ENCODE results near the gene SLC25A29.
"Not testable (repeated sequence)": the region's sequence is repeated elsewhere in the genome, so short reads cannot be mapped to it uniquely, and the experiment has no call there.

The SLC25A29 gene

DNA sequence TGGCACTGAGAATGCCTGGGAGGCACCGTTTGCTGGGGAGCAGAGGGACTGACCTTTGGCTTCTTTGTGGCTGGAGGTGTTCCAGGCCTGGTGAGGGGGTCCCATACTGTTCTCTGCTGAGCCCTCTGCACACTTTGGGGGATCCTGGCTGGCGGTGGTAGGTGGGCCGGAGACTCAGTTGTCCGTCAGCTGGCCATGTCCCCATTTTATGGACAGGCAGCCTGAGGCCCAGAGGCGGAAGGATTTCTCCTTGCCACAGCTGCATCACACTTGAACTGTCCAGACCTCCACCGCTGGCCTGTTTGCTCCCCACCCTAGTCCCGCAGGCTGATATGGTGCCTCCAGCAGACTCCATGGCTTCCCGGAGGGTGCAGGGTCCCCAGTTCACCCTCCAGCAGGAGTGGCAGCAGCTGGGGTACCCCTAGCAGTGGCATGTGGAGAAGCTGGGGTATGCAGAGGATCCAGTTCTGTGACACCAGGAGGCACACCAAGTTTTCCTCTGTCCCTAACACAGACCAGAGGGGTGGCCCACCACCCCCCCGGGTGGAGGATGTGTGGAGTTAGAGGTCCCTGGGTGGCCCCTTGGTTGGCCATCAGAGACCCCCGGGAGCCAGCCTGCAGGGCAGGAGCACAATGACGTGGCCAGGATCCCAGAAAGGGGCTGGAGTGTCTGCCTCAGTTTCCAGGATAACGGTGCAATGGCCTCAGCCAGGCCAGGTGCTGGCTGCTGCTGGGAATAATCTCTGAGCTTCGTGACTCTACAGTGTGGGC lies 14.8 kb downstream of the SLC25A29 start:
- Histone ChIP-seq H3K27me3 (ENCODE audit: control insufficient read depth, insufficient read depth, low read length) (no peaks in the 10 kb centered on the region), H3K4me1 (ENCODE audit: control insufficient read depth, insufficient read depth, low read length) (no peaks in the 10 kb centered on the region), H3K4me3 (ENCODE audit: low read depth, low read length) (no peak overlapping the region), H3K9me3 (ENCODE audit: control insufficient read depth, insufficient read depth, low read length) (no peaks in the 10 kb centered on the region), H3K9ac (ENCODE audit: low read depth, low read length) (no peak overlapping the region), H3K27ac (ENCODE audit: low read depth, low read length) (no peak overlapping the region), H3K36me3 (ENCODE audit: control insufficient read depth, insufficient read depth, low read length) (peaks cover 46% of the 10 kb centered on the region)

GRCh38 chr14:100290607-100291304 lies 15.5 kb downstream of the SLC25A29 start:
- Histone ChIP-seq H3K4me1 (ENCODE audit: control insufficient read depth, insufficient read depth, low read length) (no peaks in the 10 kb centered on the region), H3K9ac (ENCODE audit: low read depth, low read length) (no peak overlapping the region), H3K36me3 (ENCODE audit: control insufficient read depth, insufficient read depth, low read length) (peaks cover 40% of the 10 kb centered on the region), H3K4me3 (ENCODE audit: low read depth, low read length) (no peak overlapping the region), H3K27me3 (ENCODE audit: control insufficient read depth, insufficient read depth, low read length) (no peaks in the 10 kb centered on the region), H3K27ac (ENCODE audit: low read depth, low read length) (no peak overlapping the region), H3K9me3 (ENCODE audit: control insufficient read depth, insufficient read depth, low read length) (no peaks in the 10 kb centered on the region)

DNA sequence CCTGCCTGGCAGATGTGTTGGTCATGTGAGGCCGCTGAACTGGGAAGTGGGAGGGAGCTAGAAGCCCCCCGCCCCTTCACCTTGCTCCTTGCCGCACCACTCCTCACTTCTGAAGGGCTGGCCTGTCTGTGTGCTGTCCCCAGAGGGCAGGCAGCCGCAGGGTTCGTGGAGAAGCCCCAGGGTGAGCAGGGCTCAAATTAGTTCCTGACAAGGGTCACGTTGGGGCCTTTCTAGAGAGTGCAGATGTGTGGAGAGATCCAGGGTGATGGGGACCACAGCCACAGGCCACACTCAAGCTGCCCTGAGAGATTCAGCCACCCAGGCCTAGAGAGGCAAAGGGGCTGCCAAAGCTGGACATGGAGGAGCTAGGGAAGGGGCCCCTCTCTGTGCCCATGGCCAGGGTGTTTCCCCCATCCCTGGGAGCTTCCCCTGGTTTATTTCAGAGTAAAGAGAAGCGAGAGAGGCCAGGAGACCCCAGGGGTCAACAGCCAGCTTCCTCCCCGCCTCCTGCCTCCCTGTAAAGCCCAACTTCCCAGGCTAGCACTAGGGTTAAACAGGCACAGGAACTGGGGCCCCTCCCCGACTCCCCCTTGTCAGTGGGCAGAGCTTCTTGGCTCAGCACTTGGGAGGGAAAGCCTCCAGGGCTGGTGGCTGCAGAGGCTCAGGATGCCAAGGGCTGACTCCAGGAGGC lies 16.2 kb downstream of the SLC25A29 start:
- no peak overlapping the region for H3K27ac ChIP-seq (ENCODE audit: low read depth, low read length)
- no peak overlapping the region for H3K9ac ChIP-seq (ENCODE audit: low read depth, low read length)
- no peaks in the 10 kb centered on the region for H3K4me1 ChIP-seq (ENCODE audit: control insufficient read depth, insufficient read depth, low read length)
- no peaks in the 10 kb centered on the region for H3K9me3 ChIP-seq (ENCODE audit: control insufficient read depth, insufficient read depth, low read length)
- peaks cover 38% of the 10 kb centered on the region for H3K36me3 ChIP-seq (ENCODE audit: control insufficient read depth, insufficient read depth, low read length)
- H3K4me3 ChIP-seq (ENCODE audit: low read depth, low read length), result no peak overlapping the region
- H3K27me3 ChIP-seq (ENCODE audit: control insufficient read depth, insufficient read depth, low read length), result no peaks in the 10 kb centered on the region

DNA sequence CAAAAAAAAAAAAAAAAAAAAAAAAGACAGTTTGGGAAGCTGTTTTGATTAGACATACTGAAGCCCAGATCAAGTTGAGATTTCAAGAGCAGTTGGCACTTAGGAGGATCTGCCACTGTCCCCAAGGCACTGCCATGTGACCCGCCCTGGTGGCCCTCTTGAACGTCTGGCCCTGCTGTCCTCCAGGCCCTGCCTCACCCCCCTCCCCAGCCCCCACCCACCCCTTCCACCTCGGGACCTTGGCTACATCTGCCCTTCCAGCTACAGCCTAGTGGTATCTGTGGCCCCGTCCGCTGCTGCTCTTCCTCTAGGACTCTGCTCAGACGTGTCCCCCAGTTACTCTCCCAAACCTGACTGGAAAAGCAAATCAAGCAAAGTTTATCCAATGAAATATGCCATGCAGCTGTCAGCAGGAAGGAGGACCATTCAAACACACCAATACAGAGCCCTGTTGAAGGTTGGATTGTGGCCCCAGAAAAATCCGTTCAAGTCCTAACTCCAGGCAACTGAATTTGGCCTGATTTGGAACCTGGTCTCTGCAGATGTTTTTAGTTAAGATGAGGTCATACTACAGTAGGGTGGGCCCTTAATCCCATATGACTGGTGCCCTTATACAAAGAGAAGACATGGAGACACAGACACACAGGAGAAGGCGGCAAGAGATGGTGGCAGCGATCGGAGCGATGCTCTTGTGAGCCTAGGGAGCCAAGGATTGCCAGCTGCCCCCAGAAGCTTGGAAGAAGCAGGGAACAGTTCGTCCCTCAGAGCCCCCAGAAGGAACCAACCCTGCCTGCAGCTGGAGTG lies 17.7 kb downstream of the SLC25A29 start:
- Histone ChIP-seq H3K27ac (ENCODE audit: low read depth, low read length) (no peak overlapping the region), H3K4me3 (ENCODE audit: low read depth, low read length) (no peak overlapping the region), H3K36me3 (ENCODE audit: control insufficient read depth, insufficient read depth, low read length) (peaks cover 36% of the 10 kb centered on the region), H3K9ac (ENCODE audit: low read depth, low read length) (no peak overlapping the region), H3K4me1 (ENCODE audit: control insufficient read depth, insufficient read depth, low read length) (peaks cover 7% of the 10 kb centered on the region; the same call in 1 of the 2 replicates), H3K9me3 (ENCODE audit: control insufficient read depth, insufficient read depth, low read length) (no peaks in the 10 kb centered on the region), H3K27me3 (ENCODE audit: control insufficient read depth, insufficient read depth, low read length) (no peaks in the 10 kb centered on the region)

- not testable (repeated sequence) for H3K9ac ChIP-seq (ENCODE audit: low read depth, low read length); H3K9me3 ChIP-seq (ENCODE audit: control insufficient read depth, insufficient read depth, low read length); H3K27ac ChIP-seq (ENCODE audit: low read depth, low read length); H3K4me3 ChIP-seq (ENCODE audit: low read depth, low read length); H3K4me1 ChIP-seq (ENCODE audit: control insufficient read depth, insufficient read depth, low read length); H3K27me3 ChIP-seq (ENCODE audit: control insufficient read depth, insufficient read depth, low read length)
- peaks cover 30% of the 10 kb centered on the region for H3K36me3 ChIP-seq (ENCODE audit: control insufficient read depth, insufficient read depth, low read length)
Measured at GRCh38 chr14:100287998-100288295, 18.3 kb downstream of the SLC25A29 start.

GRCh38 chr14:100287202-100287997 lies 18.8 kb downstream of the SLC25A29 start:
- H3K4me1 ChIP-seq (ENCODE audit: control insufficient read depth, insufficient read depth, low read length), result peaks cover 7% of the 10 kb centered on the region; the same call in 1 of the 2 replicates
- no peaks in the 10 kb centered on the region for H3K9me3 ChIP-seq (ENCODE audit: control insufficient read depth, insufficient read depth, low read length)
- H3K27ac ChIP-seq (ENCODE audit: low read depth, low read length), result no peak overlapping the region
- no peak overlapping the region for H3K9ac ChIP-seq (ENCODE audit: low read depth, low read length)
- H3K27me3 ChIP-seq (ENCODE audit: control insufficient read depth, insufficient read depth, low read length), result no peaks in the 10 kb centered on the region
- H3K36me3 ChIP-seq (ENCODE audit: control insufficient read depth, insufficient read depth, low read length), result peaks cover 24% of the 10 kb centered on the region
- no peak overlapping the region for H3K4me3 ChIP-seq (ENCODE audit: low read depth, low read length)

DNA sequence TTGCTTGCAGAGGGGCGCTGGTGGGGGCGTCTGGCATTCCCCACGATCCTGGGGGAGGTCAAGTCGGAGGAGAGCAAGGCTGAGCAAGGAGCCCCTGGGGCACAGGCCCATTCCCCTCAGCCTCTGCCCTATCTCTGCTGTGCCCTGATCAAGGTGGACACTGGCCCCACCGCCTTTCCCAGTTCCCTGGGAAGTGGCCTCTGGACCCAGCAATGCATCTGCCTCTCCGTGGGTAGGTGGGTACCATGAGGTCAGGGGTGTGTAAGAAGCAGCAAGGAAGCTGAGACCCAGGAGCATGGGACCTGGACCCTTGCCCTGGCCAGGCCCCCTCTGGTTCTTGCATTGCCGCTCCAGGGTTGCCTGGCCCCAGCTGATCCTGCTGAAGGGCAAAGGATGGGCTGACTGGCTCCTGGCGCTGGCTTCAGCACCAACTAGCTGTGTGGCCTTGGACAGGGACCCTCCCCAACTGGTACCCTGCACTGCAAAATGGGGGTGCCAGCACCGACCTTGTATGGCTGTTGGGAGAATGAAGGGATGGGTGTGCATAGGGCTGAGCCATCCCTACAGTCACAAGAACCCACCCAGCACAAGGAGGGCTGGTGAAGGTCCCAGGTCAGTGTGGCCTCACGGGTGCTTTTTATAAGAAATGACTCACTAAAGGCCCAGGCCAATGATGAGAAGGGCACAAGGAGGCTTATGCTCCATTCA lies 19.6 kb downstream of the SLC25A29 start:
- Histone ChIP-seq H3K27ac (ENCODE audit: low read depth, low read length) (no peak overlapping the region), H3K9ac (ENCODE audit: low read depth, low read length) (no peak overlapping the region), H3K4me1 (ENCODE audit: control insufficient read depth, insufficient read depth, low read length) (peaks cover 7% of the 10 kb centered on the region; the same call in 1 of the 2 replicates), H3K36me3 (ENCODE audit: control insufficient read depth, insufficient read depth, low read length) (peaks cover 19% of the 10 kb centered on the region), H3K27me3 (ENCODE audit: control insufficient read depth, insufficient read depth, low read length) (no peaks in the 10 kb centered on the region), H3K9me3 (ENCODE audit: control insufficient read depth, insufficient read depth, low read length) (no peaks in the 10 kb centered on the region), H3K4me3 (ENCODE audit: low read depth, low read length) (no peak overlapping the region)

DNA sequence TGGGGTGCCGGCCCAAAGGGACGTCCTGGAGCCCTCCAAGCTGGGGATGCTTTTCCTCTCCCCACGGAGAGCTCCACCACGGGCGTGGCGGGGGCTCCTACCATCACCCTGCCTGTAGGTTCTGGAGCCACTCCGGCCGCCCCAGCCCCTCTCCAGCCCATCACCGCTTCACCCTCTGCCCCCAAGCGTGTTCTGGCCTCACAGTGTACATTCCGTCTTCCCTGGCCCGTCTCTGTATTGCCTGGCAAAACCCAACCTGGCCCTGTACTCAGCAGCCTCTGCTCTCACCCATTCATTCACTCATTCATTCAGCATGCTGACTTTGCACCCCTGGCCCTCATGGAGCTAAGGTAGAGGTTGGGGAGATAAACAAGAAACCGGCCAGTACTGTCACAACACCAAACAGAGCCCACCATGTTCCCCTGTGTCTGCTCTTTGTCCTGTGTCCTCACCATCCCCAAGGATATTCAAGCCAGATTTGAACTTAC lies 20.3 kb downstream of the SLC25A29 start:
- Histone ChIP-seq H3K4me1 (ENCODE audit: control insufficient read depth, insufficient read depth, low read length) (peaks cover 7% of the 10 kb centered on the region; the same call in 1 of the 2 replicates), H3K4me3 (ENCODE audit: low read depth, low read length) (peak overlapping the region; percentile 78; the same call in 1 of the 2 replicates), H3K27me3 (ENCODE audit: control insufficient read depth, insufficient read depth, low read length) (no peaks in the 10 kb centered on the region), H3K9ac (ENCODE audit: low read depth, low read length) (no peak overlapping the region), H3K9me3 (ENCODE audit: control insufficient read depth, insufficient read depth, low read length) (no peaks in the 10 kb centered on the region), H3K36me3 (ENCODE audit: control insufficient read depth, insufficient read depth, low read length) (peaks cover 17% of the 10 kb centered on the region; the same call in 1 of the 2 replicates), H3K27ac (ENCODE audit: low read depth, low read length) (no peak overlapping the region)

DNA sequence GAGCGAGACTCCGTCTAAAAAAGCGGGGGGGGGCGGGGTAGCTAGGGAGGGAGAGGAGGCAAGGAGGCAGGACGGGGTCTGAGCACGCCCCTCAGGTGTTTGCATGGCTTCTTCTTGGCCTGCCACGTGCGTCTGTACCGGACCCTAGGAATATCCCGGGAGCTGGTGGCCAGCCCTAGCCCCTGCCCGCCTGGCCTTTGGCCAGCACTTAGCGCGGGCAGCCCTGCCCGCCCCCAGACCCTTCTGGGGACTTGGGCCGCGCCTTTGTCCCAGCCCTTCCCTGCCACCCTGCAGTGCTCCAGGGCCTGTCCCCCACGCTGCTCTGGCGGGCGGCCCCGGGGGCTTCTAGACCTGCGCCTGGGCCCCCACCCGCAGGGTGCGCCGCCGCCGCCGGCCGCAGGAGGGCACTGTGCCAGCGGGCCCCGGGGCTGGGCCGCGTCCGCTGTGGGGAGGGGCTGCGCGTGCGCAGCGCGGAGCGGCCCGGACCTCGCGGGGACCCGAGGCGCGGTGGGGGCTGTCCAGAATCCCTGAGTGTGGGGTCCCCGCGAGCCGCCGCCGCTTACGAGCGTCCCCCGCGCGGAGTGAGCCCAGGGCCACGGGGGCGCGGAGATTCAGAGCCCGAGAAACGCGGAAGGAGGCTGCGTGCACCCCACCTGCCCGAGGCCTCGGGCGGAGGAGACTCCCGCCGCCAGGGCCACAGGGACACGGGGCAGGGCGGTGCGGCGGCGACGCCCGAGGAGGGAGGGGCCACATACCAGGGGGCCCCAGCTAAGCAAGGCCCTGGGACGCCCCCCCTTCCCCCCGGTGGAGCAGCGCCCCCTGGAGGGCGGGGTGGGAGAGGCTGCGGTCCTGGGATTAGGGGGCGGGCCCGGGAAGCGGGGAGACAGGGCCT lies 21.0 kb downstream of the SLC25A29 start:
- H3K36me3 ChIP-seq (ENCODE audit: control insufficient read depth, insufficient read depth, low read length), result peaks cover 14% of the 10 kb centered on the region; the same call in 1 of the 2 replicates
- H3K4me1 ChIP-seq (ENCODE audit: control insufficient read depth, insufficient read depth, low read length), result peaks cover 11% of the 10 kb centered on the region
- H3K27ac ChIP-seq (ENCODE audit: low read depth, low read length), result peak overlapping the region; percentile 78
- H3K9me3 ChIP-seq (ENCODE audit: control insufficient read depth, insufficient read depth, low read length), result no peaks in the 10 kb centered on the region
- H3K27me3 ChIP-seq (ENCODE audit: control insufficient read depth, insufficient read depth, low read length), result no peaks in the 10 kb centered on the region
- H3K4me3 ChIP-seq (ENCODE audit: low read depth, low read length), result peak overlapping the region; percentile 78
- peak overlapping the region; percentile 93 for H3K9ac ChIP-seq (ENCODE audit: low read depth, low read length)

All from HUES48 (cell line).